Measurements from ENCODE around the gene USP20.

DNA sequence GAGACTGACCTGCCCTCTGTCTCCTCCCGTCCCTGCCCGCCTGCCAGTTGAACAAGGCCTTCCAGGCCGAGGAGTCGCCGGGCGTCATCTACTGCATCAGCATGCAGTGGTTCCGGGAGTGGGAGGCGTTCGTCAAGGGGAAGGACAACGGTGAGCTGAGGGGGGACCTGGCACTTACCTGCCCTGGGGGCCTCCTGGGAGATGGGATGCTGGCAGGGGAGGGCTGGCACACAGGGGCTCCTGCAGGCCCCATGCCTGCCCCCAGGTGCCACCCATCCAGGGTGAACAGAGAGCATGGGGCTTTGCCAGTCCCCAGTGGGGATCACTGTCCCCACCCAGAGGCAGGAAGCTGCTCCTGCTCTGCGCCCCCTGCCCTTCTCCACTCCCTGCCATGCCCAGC, 43.0 kb downstream of the USP20 start:
- TF ChIP-seq, protein P1, sequence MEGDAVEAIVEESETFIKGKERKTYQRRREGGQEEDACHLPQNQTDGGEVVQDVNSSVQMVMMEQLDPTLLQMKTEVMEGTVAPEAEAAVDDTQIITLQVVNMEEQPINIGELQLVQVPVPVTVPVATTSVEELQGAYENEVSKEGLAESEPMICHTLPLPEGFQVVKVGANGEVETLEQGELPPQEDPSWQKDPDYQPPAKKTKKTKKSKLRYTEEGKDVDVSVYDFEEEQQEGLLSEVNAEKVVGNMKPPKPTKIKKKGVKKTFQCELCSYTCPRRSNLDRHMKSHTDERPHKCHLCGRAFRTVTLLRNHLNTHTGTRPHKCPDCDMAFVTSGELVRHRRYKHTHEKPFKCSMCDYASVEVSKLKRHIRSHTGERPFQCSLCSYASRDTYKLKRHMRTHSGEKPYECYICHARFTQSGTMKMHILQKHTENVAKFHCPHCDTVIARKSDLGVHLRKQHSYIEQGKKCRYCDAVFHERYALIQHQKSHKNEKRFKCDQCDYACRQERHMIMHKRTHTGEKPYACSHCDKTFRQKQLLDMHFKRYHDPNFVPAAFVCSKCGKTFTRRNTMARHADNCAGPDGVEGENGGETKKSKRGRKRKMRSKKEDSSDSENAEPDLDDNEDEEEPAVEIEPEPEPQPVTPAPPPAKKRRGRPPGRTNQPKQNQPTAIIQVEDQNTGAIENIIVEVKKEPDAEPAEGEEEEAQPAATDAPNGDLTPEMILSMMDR (IDR thresholded peaks at IDR 0.05), result no peak
- TF ChIP-seq EP300 (IDR thresholded peaks at IDR 0.05) (no peak), POLR2A (IDR thresholded peaks at IDR 0.05) (no peak), POLR2AphosphoS5 (IDR thresholded peaks at IDR 0.05) (no peak)

Data from stomach (tissue), 4 donors.